Left forelimb (tissue), 1 donor: Measurements from ENCODE around the gene PDIA4.
A peak's percentile ranks its signal among the peaks of the same experiment; 100 is the strongest.

Experiments used
- DNase-seq: peaks from one replicate; pipeline ENCODE4 v3.0.0-alpha.2; 2018; ENCODE audit warnings: low spot score

PDIA4 gene

GRCh38 chr7:148967602-148968001 is 60.7 kb downstream of the PDIA4 start:
- DNase-seq: no peak

- no peak for DNase-seq
Observed at GRCh38 chr7:148967032-148967372, 61.3 kb downstream of the PDIA4 start.

GRCh38 chr7:148964483-148965267 is 63.6 kb downstream of the PDIA4 start:
- no peak for DNase-seq

GRCh38 chr7:148963583-148964482 is 64.5 kb downstream of the PDIA4 start:
- DNase-seq: no peak

- peak; percentile 77 for DNase-seq
Observed at GRCh38 chr7:148962823-148963582, 65.3 kb downstream of the PDIA4 start.

- no peak for DNase-seq
Observed at GRCh38 chr7:148962440-148962822, 65.9 kb downstream of the PDIA4 start.

GRCh38 chr7:148959726-148960125 is 68.6 kb downstream of the PDIA4 start:
- DNase-seq: no peak

GRCh38 chr7:148958061-148958460 is 70.2 kb downstream of the PDIA4 start:
- no peak for DNase-seq

- no peak for DNase-seq
Observed at GRCh38 chr7:148954766-148955165, 73.5 kb downstream of the PDIA4 start.

- DNase-seq: no peak
Observed at GRCh38 chr7:148953676-148954075, 74.6 kb downstream of the PDIA4 start.
